ENCODE data around the gene FECH.

Gene FECH

GRCh38 chr18:57574866-57575265 is 11.6 kb downstream of the FECH start (continued):
- no peak for TF ChIP-seq KLF1 (tag by site-specific recombination; IDR thresholded peaks at IDR 0.05)

- TF ChIP-seq ZNF585B (tag by site-specific recombination; IDR thresholded peaks at IDR 0.05) (no peak), ZBTB7A (tag by site-specific recombination; IDR thresholded peaks at IDR 0.05; ENCODE audit: low read depth) (no peak), ZNF133 (tag by site-specific recombination; IDR thresholded peaks at IDR 0.05) (no peak), ZNF155 (tag by site-specific recombination; IDR thresholded peaks at IDR 0.05) (no peak), ZNF510 (tag by site-specific recombination; IDR thresholded peaks at IDR 0.05; ENCODE audit: insufficient replicate concordance) (no peak), ZNF623 (tag by site-specific recombination; IDR thresholded peaks at IDR 0.05) (no peak), ZNF701 (tag by site-specific recombination; IDR thresholded peaks at IDR 0.05) (no peak), ZNF23 (tag by site-specific recombination; IDR thresholded peaks at IDR 0.05; ENCODE audit: borderline replicate concordance) (no peak), ZNF76 (tag by site-specific recombination; IDR thresholded peaks at IDR 0.05; ENCODE audit: borderline replicate concordance, low read depth) (no peak), ZNF335 (tag by site-specific recombination; conservative IDR thresholded peaks at IDR 0.05) (no peak), ZSCAN30 (tag by site-specific recombination; IDR thresholded peaks at IDR 0.05) (no peak)
- TF ChIP-seq, protein P1, sequence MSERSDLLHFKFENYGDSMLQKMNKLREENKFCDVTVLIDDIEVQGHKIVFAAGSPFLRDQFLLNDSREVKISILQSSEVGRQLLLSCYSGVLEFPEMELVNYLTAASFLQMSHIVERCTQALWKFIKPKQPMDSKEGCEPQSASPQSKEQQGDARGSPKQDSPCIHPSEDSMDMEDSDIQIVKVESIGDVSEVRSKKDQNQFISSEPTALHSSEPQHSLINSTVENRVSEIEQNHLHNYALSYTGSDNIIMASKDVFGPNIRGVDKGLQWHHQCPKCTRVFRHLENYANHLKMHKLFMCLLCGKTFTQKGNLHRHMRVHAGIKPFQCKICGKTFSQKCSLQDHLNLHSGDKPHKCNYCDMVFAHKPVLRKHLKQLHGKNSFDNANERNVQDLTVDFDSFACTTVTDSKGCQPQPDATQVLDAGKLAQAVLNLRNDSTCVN (tag by site-specific recombination; optimal IDR thresholded peaks at IDR 0.05): no peak
- TF ChIP-seq, protein P2, sequence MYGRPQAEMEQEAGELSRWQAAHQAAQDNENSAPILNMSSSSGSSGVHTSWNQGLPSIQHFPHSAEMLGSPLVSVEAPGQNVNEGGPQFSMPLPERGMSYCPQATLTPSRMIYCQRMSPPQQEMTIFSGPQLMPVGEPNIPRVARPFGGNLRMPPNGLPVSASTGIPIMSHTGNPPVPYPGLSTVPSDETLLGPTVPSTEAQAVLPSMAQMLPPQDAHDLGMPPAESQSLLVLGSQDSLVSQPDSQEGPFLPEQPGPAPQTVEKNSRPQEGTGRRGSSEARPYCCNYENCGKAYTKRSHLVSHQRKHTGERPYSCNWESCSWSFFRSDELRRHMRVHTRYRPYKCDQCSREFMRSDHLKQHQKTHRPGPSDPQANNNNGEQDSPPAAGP (tag by site-specific recombination; IDR thresholded peaks at IDR 0.05): no peak
- H3K4me1 ChIP-seq (ENCODE audit: control insufficient read depth, insufficient read depth, low read length): no peaks in the 10 kb centered on the region
- no peaks in the 10 kb centered on the region for H3K9me3 ChIP-seq (ENCODE audit: control insufficient read depth, insufficient read depth, low read depth, low read length)
- POLR2A ChIA-PET: no interaction called here
- H3K4me3 ChIP-seq (ENCODE audit: low read depth, low read length): no peak overlapping the region
- H3K36me3 ChIP-seq (ENCODE audit: control insufficient read depth in 2 of 2, insufficient read depth in 1 of 2, low read length in 2 of 2): peaks cover 49 to 87% of the 10 kb centered on the region in 2 experiments
- no peak overlapping the region for H3K27ac ChIP-seq (ENCODE audit: extremely low read depth, low read depth, low read length)
- CTCF ChIA-PET: interaction anchor here (0.9 to 2.7 kb wide), 3 partner anchors 8 to 822 kb away, joined by 3 to 19 read pairs (median 5); no protein-coding TSS in a partner anchor
These were observed 16.3 kb downstream of the FECH start for GRCh38 chr18:57570162-57570561.

GRCh38 chr18:57569133-57569532 is 17.4 kb downstream of the FECH start:
- Histone ChIP-seq H3K4me1 (ENCODE audit: control insufficient read depth, insufficient read depth, low read length) (no peaks in the 10 kb centered on the region), H3K27ac (ENCODE audit: extremely low read depth, low read depth, low read length) (no peak overlapping the region), H3K36me3 (ENCODE audit: control insufficient read depth in 2 of 2, insufficient read depth in 1 of 2, low read length in 2 of 2) (peaks cover 45 to 89% of the 10 kb centered on the region in 2 experiments), H3K9me3 (ENCODE audit: control insufficient read depth, insufficient read depth, low read depth, low read length) (no peaks in the 10 kb centered on the region), H3K4me3 (ENCODE audit: low read depth, low read length) (no peak overlapping the region)
- ChIA-PET CTCF (interaction anchor here (2.4 kb wide), 1 partner anchor 11 kb away, joined by 11 read pairs; no protein-coding TSS in a partner anchor), POLR2A (no interaction called here)
- TF ChIP-seq OSR2 (tag by site-specific recombination; IDR thresholded peaks at IDR 0.05) (no peak), MEIS1 (CRISPR knock-in tag; IDR thresholded peaks at IDR 0.05; ENCODE audit: borderline replicate concordance) (no peak), ZNF623 (tag by site-specific recombination; IDR thresholded peaks at IDR 0.05) (no peak), BCL11A (tag by site-specific recombination; IDR thresholded peaks at IDR 0.05; ENCODE audit: low read depth) (no peak), ZNF449 (tag by site-specific recombination; IDR thresholded peaks at IDR 0.05) (no peak), ZNF302 (tag by site-specific recombination; IDR thresholded peaks at IDR 0.05; ENCODE audit: low read depth) (no peak), MZF1 (tag by site-specific recombination; IDR thresholded peaks at IDR 0.05; ENCODE audit: borderline replicate concordance) (no peak), ZNF600 (tag by site-specific recombination; IDR thresholded peaks at IDR 0.05) (no peak)
- TF ChIP-seq, protein P3, sequence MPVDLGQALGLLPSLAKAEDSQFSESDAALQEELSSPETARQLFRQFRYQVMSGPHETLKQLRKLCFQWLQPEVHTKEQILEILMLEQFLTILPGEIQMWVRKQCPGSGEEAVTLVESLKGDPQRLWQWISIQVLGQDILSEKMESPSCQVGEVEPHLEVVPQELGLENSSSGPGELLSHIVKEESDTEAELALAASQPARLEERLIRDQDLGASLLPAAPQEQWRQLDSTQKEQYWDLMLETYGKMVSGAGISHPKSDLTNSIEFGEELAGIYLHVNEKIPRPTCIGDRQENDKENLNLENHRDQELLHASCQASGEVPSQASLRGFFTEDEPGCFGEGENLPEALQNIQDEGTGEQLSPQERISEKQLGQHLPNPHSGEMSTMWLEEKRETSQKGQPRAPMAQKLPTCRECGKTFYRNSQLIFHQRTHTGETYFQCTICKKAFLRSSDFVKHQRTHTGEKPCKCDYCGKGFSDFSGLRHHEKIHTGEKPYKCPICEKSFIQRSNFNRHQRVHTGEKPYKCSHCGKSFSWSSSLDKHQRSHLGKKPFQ (tag by site-specific recombination; IDR thresholded peaks at IDR 0.05): no peak
- TF ChIP-seq, protein P4, sequence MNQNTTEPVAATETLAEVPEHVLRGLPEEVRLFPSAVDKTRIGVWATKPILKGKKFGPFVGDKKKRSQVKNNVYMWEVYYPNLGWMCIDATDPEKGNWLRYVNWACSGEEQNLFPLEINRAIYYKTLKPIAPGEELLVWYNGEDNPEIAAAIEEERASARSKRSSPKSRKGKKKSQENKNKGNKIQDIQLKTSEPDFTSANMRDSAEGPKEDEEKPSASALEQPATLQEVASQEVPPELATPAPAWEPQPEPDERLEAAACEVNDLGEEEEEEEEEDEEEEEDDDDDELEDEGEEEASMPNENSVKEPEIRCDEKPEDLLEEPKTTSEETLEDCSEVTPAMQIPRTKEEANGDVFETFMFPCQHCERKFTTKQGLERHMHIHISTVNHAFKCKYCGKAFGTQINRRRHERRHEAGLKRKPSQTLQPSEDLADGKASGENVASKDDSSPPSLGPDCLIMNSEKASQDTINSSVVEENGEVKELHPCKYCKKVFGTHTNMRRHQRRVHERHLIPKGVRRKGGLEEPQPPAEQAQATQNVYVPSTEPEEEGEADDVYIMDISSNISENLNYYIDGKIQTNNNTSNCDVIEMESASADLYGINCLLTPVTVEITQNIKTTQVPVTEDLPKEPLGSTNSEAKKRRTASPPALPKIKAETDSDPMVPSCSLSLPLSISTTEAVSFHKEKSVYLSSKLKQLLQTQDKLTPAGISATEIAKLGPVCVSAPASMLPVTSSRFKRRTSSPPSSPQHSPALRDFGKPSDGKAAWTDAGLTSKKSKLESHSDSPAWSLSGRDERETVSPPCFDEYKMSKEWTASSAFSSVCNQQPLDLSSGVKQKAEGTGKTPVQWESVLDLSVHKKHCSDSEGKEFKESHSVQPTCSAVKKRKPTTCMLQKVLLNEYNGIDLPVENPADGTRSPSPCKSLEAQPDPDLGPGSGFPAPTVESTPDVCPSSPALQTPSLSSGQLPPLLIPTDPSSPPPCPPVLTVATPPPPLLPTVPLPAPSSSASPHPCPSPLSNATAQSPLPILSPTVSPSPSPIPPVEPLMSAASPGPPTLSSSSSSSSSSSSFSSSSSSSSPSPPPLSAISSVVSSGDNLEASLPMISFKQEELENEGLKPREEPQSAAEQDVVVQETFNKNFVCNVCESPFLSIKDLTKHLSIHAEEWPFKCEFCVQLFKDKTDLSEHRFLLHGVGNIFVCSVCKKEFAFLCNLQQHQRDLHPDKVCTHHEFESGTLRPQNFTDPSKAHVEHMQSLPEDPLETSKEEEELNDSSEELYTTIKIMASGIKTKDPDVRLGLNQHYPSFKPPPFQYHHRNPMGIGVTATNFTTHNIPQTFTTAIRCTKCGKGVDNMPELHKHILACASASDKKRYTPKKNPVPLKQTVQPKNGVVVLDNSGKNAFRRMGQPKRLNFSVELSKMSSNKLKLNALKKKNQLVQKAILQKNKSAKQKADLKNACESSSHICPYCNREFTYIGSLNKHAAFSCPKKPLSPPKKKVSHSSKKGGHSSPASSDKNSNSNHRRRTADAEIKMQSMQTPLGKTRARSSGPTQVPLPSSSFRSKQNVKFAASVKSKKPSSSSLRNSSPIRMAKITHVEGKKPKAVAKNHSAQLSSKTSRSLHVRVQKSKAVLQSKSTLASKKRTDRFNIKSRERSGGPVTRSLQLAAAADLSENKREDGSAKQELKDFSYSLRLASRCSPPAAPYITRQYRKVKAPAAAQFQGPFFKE (tag by site-specific recombination; IDR thresholded peaks at IDR 0.05; ENCODE audit: borderline replicate concordance): no peak
